SU-DHL-6 (cell line): ENCODE measurements around the gene CCT2.

Experiments
- CTCF ChIP-seq: fragments of 200-600 bp; sonication (generic); IDR thresholded peaks from one replicate; pipeline ENCODE4 v1.5.1; 2017; ENCODE audit warnings: antibody characterized with exemption, mild to moderate bottlenecking, low read length, moderate library complexity; ENCODE audit not compliant: insufficient read depth, poor library complexity, severe bottlenecking
- EZH2phosphoT487 ChIP-seq: fragments of 200-600 bp; sonication (generic), shearing (Covaris generic); conservative IDR thresholded peaks from 2 replicates; pipeline ENCODE4 v1.6.1; 2018; ENCODE audit warnings: mild to moderate bottlenecking, antibody characterized with exemption, low read length, moderate library complexity, mixed read lengths

GRCh38 chr12:69610729-69611128 lies 25.5 kb downstream of the CCT2 start, which contains the start of gene LRRC10:
- TF ChIP-seq CTCF (no peak), EZH2phosphoT487 (no peak)
